Uterus (tissue), 2 donors: Measurements from ENCODE around the gene GREB1L.

Source experiments
- CTCF ChIP-seq, 4 experiments: fragments of 200-600 bp in 2 of 4; fragments of 450-650 bp in 2 of 4; sonication (generic) in 2 of 4; IDR thresholded peaks; one replicate each; pipeline ENCODE4 v1.5.1; 2016 to 2019; ENCODE audit warnings: antibody characterized with exemption in 4 of 4, mild to moderate bottlenecking in 2 of 4, moderate library complexity in 1 of 4
- POLR2A ChIP-seq, 2 donors: fragments of 450-650 bp; IDR thresholded peaks; one replicate each; pipeline ENCODE4 v1.6.1; 2016; ENCODE audit warnings: antibody characterized with exemption in 2 of 2, mild to moderate bottlenecking in 1 of 2, moderate library complexity in 1 of 2

DNA sequence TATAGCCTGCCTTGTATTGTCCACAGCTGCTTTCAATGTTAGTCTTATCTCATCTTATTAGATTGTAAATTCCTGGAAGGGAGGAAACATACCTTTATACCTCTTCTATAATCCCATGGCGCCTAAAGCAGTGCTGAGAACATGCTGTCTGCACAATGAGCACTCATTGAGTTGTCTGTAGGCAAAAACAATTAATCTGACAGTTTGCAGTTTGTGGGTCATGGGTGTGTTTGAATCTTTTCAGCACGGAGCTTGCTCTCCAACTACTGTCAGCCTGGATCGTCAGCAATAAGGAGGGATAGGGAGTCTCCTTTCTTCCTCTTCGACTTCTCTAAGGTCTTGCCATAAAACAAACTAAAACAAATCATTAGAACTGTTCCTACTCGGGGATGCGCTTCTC lies 26.5 kb upstream of the GREB1L start:
- TF ChIP-seq CTCF (IDR thresholded peaks at IDR 0.05) (no peak), POLR2A (IDR thresholded peaks at IDR 0.05) (no peak)
